KMS-11 (cell line): ENCODE results near the gene APBA1.

Experiments used
- H2AFZ ChIP-seq: fragments of 200-600 bp; sonication (generic); 2 replicates; pipeline ENCODE4 v1.6.1; 2016; ENCODE audit warnings: antibody characterized with exemption, mixed run types, low read depth
- H3K27ac ChIP-seq: fragments of 200-600 bp; sonication (generic); 2 replicates; pipeline ENCODE4 v1.6.1; 2016; ENCODE audit warnings: mild to moderate bottlenecking, mixed run types
- H3K27me3 ChIP-seq: fragments of 200-600 bp; sonication (generic); 2 replicates; pipeline ENCODE4 v1.6.1; 2017; ENCODE audit warnings: mild to moderate bottlenecking, low read depth, mixed run types, moderate library complexity; ENCODE audit not compliant: insufficient read depth
- H3K36me3 ChIP-seq: fragments of 200-600 bp; sonication (generic); 2 replicates; pipeline ENCODE4 v1.6.1; 2017; ENCODE audit warnings: mild to moderate bottlenecking, mixed run types; ENCODE audit not compliant: insufficient read depth
- H3K4me1 ChIP-seq: fragments of 200-600 bp; sonication (generic); 2 replicates; pipeline ENCODE4 v1.6.1; 2016; ENCODE audit warnings: mild to moderate bottlenecking, low read depth, mixed run types; ENCODE audit not compliant: poor library complexity, severe bottlenecking
- H3K4me2 ChIP-seq: fragments of 200-600 bp; sonication (generic); 2 replicates; pipeline ENCODE4 v1.7.0; 2016; ENCODE audit warnings: mild to moderate bottlenecking, mixed run types
- H3K4me3 ChIP-seq: fragments of 200-600 bp; sonication (generic); IDR thresholded peaks from 2 replicates; pipeline ENCODE4 v1.6.1; 2017; ENCODE audit warnings: low read depth, low read length, mixed read lengths; ENCODE audit not compliant: insufficient read depth
- H3K79me2 ChIP-seq: fragments of 200-600 bp; sonication (generic); 2 replicates; pipeline ENCODE4 v1.6.1; 2016; ENCODE audit warnings: low read depth, mixed run types; ENCODE audit not compliant: insufficient read depth
- H3K9ac ChIP-seq: fragments of 200-600 bp; sonication (generic); 2 replicates; pipeline ENCODE4 v1.6.1; 2016; ENCODE audit warnings: mild to moderate bottlenecking, mixed run types
- H4K20me1 ChIP-seq: fragments of 200-600 bp; sonication (generic); 2 replicates; pipeline ENCODE4 v1.6.1; 2016; ENCODE audit warnings: mild to moderate bottlenecking, mixed run types; ENCODE audit not compliant: insufficient read depth
- CTCF ChIP-seq: fragments of 200-600 bp; sonication (generic); conservative IDR thresholded peaks from 2 replicates; pipeline ENCODE4 v1.6.1; 2017; ENCODE audit warnings: low read depth, mild to moderate bottlenecking, antibody characterized with exemption, low read length, moderate library complexity, mixed read lengths

Gene APBA1

DNA sequence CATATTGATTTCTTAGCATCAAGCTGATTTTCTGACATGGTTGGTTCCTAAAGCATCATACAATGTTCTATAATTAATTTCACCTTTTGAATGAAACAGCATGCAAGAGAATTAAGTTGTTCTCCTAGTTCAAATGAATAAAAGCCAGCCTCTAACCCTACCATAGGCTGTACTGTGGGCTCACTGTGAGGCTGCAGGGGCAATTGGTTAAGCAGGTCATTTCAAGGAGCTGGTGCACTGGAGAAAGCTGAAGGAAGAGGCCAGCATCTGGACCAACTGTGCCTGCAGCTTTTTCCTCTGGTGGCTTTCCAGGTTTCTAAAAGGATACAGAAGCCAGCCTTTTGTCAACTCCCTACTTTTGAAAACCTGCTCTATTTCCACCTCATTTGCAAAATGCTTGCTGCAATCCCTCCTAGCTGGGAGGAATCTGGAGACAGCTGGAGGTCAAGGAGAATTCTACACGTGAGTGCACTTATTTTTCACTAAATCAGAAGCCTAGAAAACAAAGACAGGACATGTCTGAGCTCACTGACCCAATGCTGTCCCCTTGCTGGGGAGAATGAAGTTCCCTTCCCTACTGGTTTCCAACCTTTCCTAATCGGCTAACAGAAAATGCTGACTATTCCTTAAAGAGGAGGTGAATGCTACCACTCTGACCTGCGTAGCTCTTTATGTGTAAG lies 158.9 kb downstream of the APBA1 start:
- Histone ChIP-seq H3K4me3 (no peak overlapping the region), H2AFZ (no peak overlapping the region), H3K9ac (no peak overlapping the region), H3K4me2 (no peak overlapping the region), H3K4me1 (peaks cover 14% of the 10 kb centered on the region), H3K27ac (no peak overlapping the region), H3K79me2 (no peaks in the 10 kb centered on the region), H3K27me3 (no peaks in the 10 kb centered on the region), H3K36me3 (no peaks in the 10 kb centered on the region), H4K20me1 (no peaks in the 10 kb centered on the region)
- no peak for TF ChIP-seq CTCF

- Histone ChIP-seq H3K27me3 (no peaks in the 10 kb centered on the region), H3K79me2 (no peaks in the 10 kb centered on the region), H2AFZ (no peak overlapping the region), H3K27ac (no peak overlapping the region), H3K9ac (no peak overlapping the region), H3K36me3 (no peaks in the 10 kb centered on the region), H3K4me3 (no peak overlapping the region), H3K4me2 (no peak overlapping the region), H3K4me1 (no peaks in the 10 kb centered on the region), H4K20me1 (no peaks in the 10 kb centered on the region)
- no peak for TF ChIP-seq CTCF
These were observed 168.1 kb downstream of the APBA1 start for GRCh38 chr9:69504058-69504457.

- no peaks in the 10 kb centered on the region for H3K27me3 ChIP-seq
- no peak overlapping the region for H3K4me3 ChIP-seq
- H3K36me3 ChIP-seq = no peaks in the 10 kb centered on the region
- H3K9ac ChIP-seq = no peak overlapping the region
- no peaks in the 10 kb centered on the region for H4K20me1 ChIP-seq
- H3K27ac ChIP-seq = no peak overlapping the region
- H3K4me1 ChIP-seq = peaks cover 4% of the 10 kb centered on the region
- no peak overlapping the region for H2AFZ ChIP-seq
- no peak overlapping the region for H3K4me2 ChIP-seq
- TF ChIP-seq CTCF = no peak
- H3K79me2 ChIP-seq = no peaks in the 10 kb centered on the region
These were observed 169.4 kb downstream of the APBA1 start for GRCh38 chr9:69502671-69503301.

GRCh38 chr9:69500896-69501295 lies 171.3 kb downstream of the APBA1 start:
- H3K4me1 ChIP-seq = peaks cover 23% of the 10 kb centered on the region
- no peaks in the 10 kb centered on the region for H3K79me2 ChIP-seq
- H2AFZ ChIP-seq = no peak overlapping the region
- no peak overlapping the region for H3K4me2 ChIP-seq
- no peak overlapping the region for H3K4me3 ChIP-seq
- no peak for TF ChIP-seq CTCF
- no peak overlapping the region for H3K27ac ChIP-seq
- no peaks in the 10 kb centered on the region for H3K36me3 ChIP-seq
- no peaks in the 10 kb centered on the region for H3K27me3 ChIP-seq
- H4K20me1 ChIP-seq = no peaks in the 10 kb centered on the region
- H3K9ac ChIP-seq = no peak overlapping the region
